Effector memory CD8-positive, alpha-beta T cell (primary cell): ENCODE measurements around the gene MANBA.
A peak's percentile ranks its signal among the peaks of the same experiment; 100 is the strongest.
"Not testable (repeated sequence)": the region's sequence is repeated elsewhere in the genome, so short reads cannot be mapped to it uniquely, and the experiment has no call there.

ENCODE experiments used
- ATAC-seq: fragments of 150-1000 bp; cut with Tn5 transposase; replicated peaks from 2 replicates; pipeline ENCODE4 v1.10.0; 2021; ENCODE audit warnings: mild to moderate bottlenecking, moderate library complexity
- DNase-seq, 3 experiments: peaks; one replicate each; pipeline ENCODE4 v3.0.0; 2021
- H3K27ac Mint-ChIP-seq, 2 donors: one replicate each; pipeline ENCODE4 v1.8.0; 2022; ENCODE audit warnings: mild to moderate bottlenecking in 2 of 2, mixed read lengths in 2 of 2, moderate library complexity in 2 of 2
- H3K27me3 Mint-ChIP-seq, 2 donors: one replicate each; pipeline ENCODE4 v1.8.0; 2022; ENCODE audit warnings: mixed read lengths in 2 of 2
- H3K36me3 Mint-ChIP-seq: one replicate; pipeline ENCODE4 v1.8.0; 2022; ENCODE audit warnings: mild to moderate bottlenecking, moderate library complexity, mixed read lengths; ENCODE audit not compliant: insufficient read depth
- H3K4me1 Mint-ChIP-seq, 2 donors: one replicate each; pipeline ENCODE4 v1.8.0; 2022; ENCODE audit warnings: low read depth in 2 of 2, mixed read lengths in 2 of 2
- H3K4me3 Mint-ChIP-seq, 2 donors: one replicate each; pipeline ENCODE4 v1.8.0; 2022; ENCODE audit warnings: mild to moderate bottlenecking in 2 of 2, mixed read lengths in 2 of 2, moderate library complexity in 2 of 2
- H3K9me3 Mint-ChIP-seq, 2 donors: one replicate each; pipeline ENCODE4 v1.8.0; 2022; ENCODE audit warnings: mixed read lengths in 2 of 2

MANBA gene

GRCh38 chr4:102627831-102628523 lies 132.8 kb downstream of the MANBA start:
- Mint-ChIP-seq H3K4me1 (peaks cover 25 to 37% of the 10 kb centered on the region in 2 donors), H3K4me3 (no peak overlapping the region), H3K27ac (no peak overlapping the region), H3K36me3 (peaks cover 2% of the 10 kb centered on the region), H3K9me3 (no peaks in the 10 kb centered on the region), H3K27me3 (no peaks in the 10 kb centered on the region)
- ATAC-seq (no peak), DNase-seq (no peak)

- Mint-ChIP-seq H3K9me3 (no peaks in the 10 kb centered on the region), H3K36me3 (no peaks in the 10 kb centered on the region), H3K27me3 (no peaks in the 10 kb centered on the region), H3K4me3 (peak overlapping the region; percentile 76 to 92), H3K27ac (peak overlapping the region; percentile 82 to 99), H3K4me1 (peaks cover 14 to 18% of the 10 kb centered on the region in 2 donors)
- peak; percentile 99 for ATAC-seq
- peak; percentile 61 to 64 (median 62) for DNase-seq
Observed at GRCh38 chr4:102625232-102625930, 135.4 kb downstream of the MANBA start.

- H3K36me3 Mint-ChIP-seq: no peaks in the 10 kb centered on the region
- ATAC-seq (no peak), DNase-seq (no peak)
Observed at GRCh38 chr4:102624505-102624904, 136.3 kb downstream of the MANBA start.

GRCh38 chr4:102623622-102624021 lies 137.1 kb downstream of the MANBA start:
- ATAC-seq: no peak
- peaks cover 6 to 15% of the 10 kb centered on the region in 2 donors for H3K4me1 Mint-ChIP-seq

More at GRCh38 chr4:102624505-102624904, 136.3 kb downstream of the MANBA start:
- Mint-ChIP-seq H3K4me1 (peaks cover 6 to 11% of the 10 kb centered on the region in 2 donors), H3K4me3 (no peak overlapping the region), H3K9me3 (no peaks in the 10 kb centered on the region), H3K27me3 (no peaks in the 10 kb centered on the region), H3K27ac (peak overlapping the region in 1 of 2 donors; percentile 99)

GRCh38 chr4:102620697-102621497 lies 139.9 kb downstream of the MANBA start:
- DNase-seq: no peak
- Mint-ChIP-seq H3K9me3 (no peaks in the 10 kb centered on the region), H3K4me1 (peaks cover 6 to 15% of the 10 kb centered on the region in 2 donors), H3K27me3 (no peaks in the 10 kb centered on the region), H3K4me3 (no peak overlapping the region), H3K27ac (no peak overlapping the region), H3K36me3 (peaks cover 13% of the 10 kb centered on the region)
- ATAC-seq: peak; percentile 26

More at GRCh38 chr4:102623622-102624021, 137.1 kb downstream of the MANBA start:
- no peaks in the 10 kb centered on the region for H3K9me3 Mint-ChIP-seq
- no peak overlapping the region for H3K27ac Mint-ChIP-seq
- no peak for DNase-seq
- H3K27me3 Mint-ChIP-seq: no peaks in the 10 kb centered on the region
- H3K36me3 Mint-ChIP-seq: no peaks in the 10 kb centered on the region
- H3K4me3 Mint-ChIP-seq: no peak overlapping the region

GRCh38 chr4:102619776-102620631 lies 140.8 kb downstream of the MANBA start:
- peaks cover 4 to 13% of the 10 kb centered on the region in 2 donors for H3K4me1 Mint-ChIP-seq
- H3K27ac Mint-ChIP-seq: peak overlapping the region; percentile 18 to 53
- DNase-seq, H3K9me3 Mint-ChIP-seq, H3K27me3 Mint-ChIP-seq, ATAC-seq, H3K4me3 Mint-ChIP-seq: not testable (repeated sequence)
- H3K36me3 Mint-ChIP-seq: peaks cover 21% of the 10 kb centered on the region

GRCh38 chr4:102619021-102619420 lies 141.7 kb downstream of the MANBA start:
- H3K9me3 Mint-ChIP-seq, DNase-seq, H3K27me3 Mint-ChIP-seq, H3K4me3 Mint-ChIP-seq, ATAC-seq: not testable (repeated sequence)
- Mint-ChIP-seq H3K27ac (peak overlapping the region; percentile 18 to 53), H3K36me3 (peaks cover 31% of the 10 kb centered on the region), H3K4me1 (peaks cover 13 to 18% of the 10 kb centered on the region in 2 donors)

GRCh38 chr4:102616636-102617035 lies 144.1 kb downstream of the MANBA start:
- H3K36me3 Mint-ChIP-seq: peaks cover 49% of the 10 kb centered on the region
- ATAC-seq (no peak), DNase-seq (no peak)
- H3K4me1 Mint-ChIP-seq: peaks cover 34 to 38% of the 10 kb centered on the region in 2 donors
- no peaks in the 10 kb centered on the region for H3K27me3 Mint-ChIP-seq
- no peak overlapping the region for H3K27ac Mint-ChIP-seq
- H3K9me3 Mint-ChIP-seq: no peaks in the 10 kb centered on the region
- H3K4me3 Mint-ChIP-seq: no peak overlapping the region

- Mint-ChIP-seq H3K36me3 (peaks cover 66% of the 10 kb centered on the region), H3K4me3 (peak overlapping the region; percentile 87 to 89), H3K27ac (peak overlapping the region; percentile 96 to 97), H3K4me1 (peaks cover 44 to 50% of the 10 kb centered on the region in 2 donors), H3K27me3 (no peaks in the 10 kb centered on the region), H3K9me3 (no peaks in the 10 kb centered on the region)
- peak; percentile 32 to 39 (median 38) for DNase-seq
- peak; percentile 44 for ATAC-seq
Observed at GRCh38 chr4:102614801-102615200, 146.0 kb downstream of the MANBA start.

GRCh38 chr4:102612824-102613366 lies 147.9 kb downstream of the MANBA start:
- Mint-ChIP-seq H3K27me3 (no peaks in the 10 kb centered on the region), H3K9me3 (no peaks in the 10 kb centered on the region), H3K36me3 (peaks cover 82% of the 10 kb centered on the region), H3K4me3 (peak overlapping the region; percentile 87 to 89), H3K4me1 (peaks cover 47 to 50% of the 10 kb centered on the region in 2 donors), H3K27ac (peak overlapping the region; percentile 96 to 97)
- ATAC-seq (peak; percentile 85), DNase-seq (peak; percentile 42 to 50 (median 49))

- Mint-ChIP-seq H3K9me3 (no peaks in the 10 kb centered on the region), H3K27me3 (no peaks in the 10 kb centered on the region), H3K4me3 (peak overlapping the region; percentile 87 to 89), H3K27ac (peak overlapping the region; percentile 96 to 97), H3K36me3 (peaks cover 88% of the 10 kb centered on the region), H3K4me1 (peaks cover 47 to 50% of the 10 kb centered on the region in 2 donors)
- ATAC-seq (no peak), DNase-seq (no peak)
Observed at GRCh38 chr4:102612210-102612609, 148.6 kb downstream of the MANBA start.

GRCh38 chr4:102610476-102610875 lies 150.3 kb downstream of the MANBA start:
- peak overlapping the region in 1 of 2 donors; percentile 87 for H3K4me3 Mint-ChIP-seq
- H3K9me3 Mint-ChIP-seq: no peaks in the 10 kb centered on the region
- H3K36me3 Mint-ChIP-seq: peaks cover 86% of the 10 kb centered on the region
- H3K27ac Mint-ChIP-seq: peak overlapping the region; percentile 89 to 96
- DNase-seq (no peak), ATAC-seq (no peak)
- H3K4me1 Mint-ChIP-seq: peaks cover 47 to 57% of the 10 kb centered on the region in 2 donors
- no peaks in the 10 kb centered on the region for H3K27me3 Mint-ChIP-seq
